ENCODE measurements around the gene CAP2.

CAP2 gene

GRCh38 chr6:17392978-17393891, at the start of gene CAP2:
Gene CAP2 (plus strand): TSS chr6:17393595. CDS start chr6:17421556, 27,961 bp downstream.
- DNase-seq = peak; percentile 44

GRCh38 chr6:17347012-17347411, 46.4 kb upstream of the CAP2 start:
- DNase-seq = no peak

- no peak for DNase-seq
These were observed 44.0 kb upstream of the CAP2 start for GRCh38 chr6:17349427-17349826.

- DNase-seq = no peak
These were observed 41.1 kb upstream of the CAP2 start for GRCh38 chr6:17352302-17352701.

GRCh38 chr6:17353440-17354175, 39.8 kb upstream of the CAP2 start:
- no peak for DNase-seq

GRCh38 chr6:17354700-17355403, 38.5 kb upstream of the CAP2 start:
- no peak for DNase-seq

GRCh38 chr6:17355404-17355774, 38.0 kb upstream of the CAP2 start:
- DNase-seq = no peak

- no peak for DNase-seq
These were observed 34.9 kb upstream of the CAP2 start for GRCh38 chr6:17358515-17358914.

- no peak for DNase-seq
These were observed 32.8 kb upstream of the CAP2 start for GRCh38 chr6:17360564-17360963.

- DNase-seq = no peak
These were observed 32.4 kb upstream of the CAP2 start for GRCh38 chr6:17361013-17361412.

GRCh38 chr6:17365961-17366360, 27.4 kb upstream of the CAP2 start:
- DNase-seq = no peak

- DNase-seq = no peak
These were observed 25.5 kb upstream of the CAP2 start for GRCh38 chr6:17367868-17368267.

- DNase-seq = no peak
These were observed 11.8 kb upstream of the CAP2 start for GRCh38 chr6:17381424-17382147.

- DNase-seq = no peak
These were observed 7.7 kb upstream of the CAP2 start for GRCh38 chr6:17385660-17386059.

- no peak for DNase-seq
These were observed 5.0 kb upstream of the CAP2 start for GRCh38 chr6:17388365-17388764.

- no peak for DNase-seq
These were observed 4.0 kb upstream of the CAP2 start for GRCh38 chr6:17389274-17389847.

GRCh38 chr6:17390276-17390675, 3.1 kb upstream of the CAP2 start:
- no peak for DNase-seq

GRCh38 chr6:17391976-17392375, 1.4 kb upstream of the CAP2 start:
- no peak for DNase-seq

- peak; percentile 18 for DNase-seq
These were observed 667 bp downstream of the CAP2 start for GRCh38 chr6:17393892-17394631.

- no peak for DNase-seq
These were observed 1.7 kb downstream of the CAP2 start for GRCh38 chr6:17395112-17395511.

GRCh38 chr6:17396256-17396655, 2.9 kb downstream of the CAP2 start:
- no peak for DNase-seq

GRCh38 chr6:17397764-17398194, 4.4 kb downstream of the CAP2 start:
- DNase-seq = no peak

All from NCI-H1092 treated with DMSO at 0.1 percent for 48 hours (cell line).